Vagina (tissue), 2 donors: Measurements from ENCODE around the gene SUPT3H. TPM values are rescaled to one million over a fixed set of nuclear protein-coding genes. Genes with fewer than 3 reads are reported as not detected.

ENCODE experiments used
- DNase-seq, 2 donors: peaks; one replicate each; pipeline ENCODE4 v3.0.0-alpha.2; 2017; ENCODE audit errors: extremely low spot score in 2 of 2
- H3K27ac ChIP-seq: fragments of 200-600 bp; sonication (generic); one replicate; pipeline ENCODE4 v1.5.1; 2019
- H3K27me3 ChIP-seq: fragments of 200-600 bp; sonication (generic); one replicate; pipeline ENCODE4 v1.5.1; 2019
- H3K36me3 ChIP-seq, 2 donors: fragments of 200-600 bp; sonication (generic); one replicate each; pipeline ENCODE4 v1.5.1; 2017 to 2019
- H3K4me1 ChIP-seq: fragments of 200-600 bp; sonication (generic); one replicate; pipeline ENCODE4 v1.5.1; 2019
- H3K4me3 ChIP-seq, 2 donors: fragments of 200-600 bp; sonication (generic); 1 replicate in 1 of 2; 2 replicates in 1 of 2; pipeline ENCODE4 v1.5.1; 2016 to 2019
- H3K9me3 ChIP-seq: fragments of 200-600 bp; sonication (generic); one replicate; pipeline ENCODE4 v1.5.1; 2019
- POLR2A ChIP-seq, 2 donors: fragments of 450-650 bp; IDR thresholded peaks; one replicate each; pipeline ENCODE4 v1.6.1; 2017; ENCODE audit warnings: antibody characterized with exemption in 2 of 2, mild to moderate bottlenecking in 2 of 2, moderate library complexity in 2 of 2
- POLR2AphosphoS5 ChIP-seq, 2 donors: sonication (generic); formaldehyde crosslinking; IDR thresholded peaks; one replicate each; pipeline ENCODE4 v1.9.0; 2017; ENCODE audit warnings: antibody characterized with exemption in 2 of 2, mild to moderate bottlenecking in 2 of 2, low read depth in 1 of 2; ENCODE audit not compliant: insufficient read depth in 1 of 2
- intact Hi-C: fragments of 100-400 bp; cut with DNase I; formaldehyde crosslinking; loops from one replicate; pipeline ENCODE4 v1.15.1; 2023
- total RNA-seq: library from RNA; depleted of rRNA; stranded (reverse); fragments of >200 nt; gene quantifications from one replicate; pipeline ENCODE4 v1.2.3, GENCODE V29; 2016
- TF ChIP-seq, protein P1 (sequence below), 3 experiments: fragments of 450-650 bp in 2 of 3; fragments of 200-600 bp in 1 of 3; sonication (generic) in 1 of 3; IDR thresholded peaks; one replicate each; pipeline ENCODE4 v1.5.1; 2017 to 2019; ENCODE audit warnings: antibody characterized with exemption in 3 of 3, mild to moderate bottlenecking in 2 of 3, moderate library complexity in 2 of 3

The SUPT3H gene
- total RNA-seq, 1 donor from 2014 or later = 4.2 TPM

GRCh38 chr6:45078432-45078831, 299.3 kb downstream of the SUPT3H start:
- no peak overlapping the region for H3K4me3 ChIP-seq
- H3K27me3 ChIP-seq = no peaks in the 10 kb centered on the region
- no peaks in the 10 kb centered on the region for H3K4me1 ChIP-seq
- intact Hi-C loops = no loop called here
- no peaks in the 10 kb centered on the region for H3K36me3 ChIP-seq
- no peak for DNase-seq
- H3K9me3 ChIP-seq = peaks cover 8% of the 10 kb centered on the region
- no peak for TF ChIP-seq POLR2AphosphoS5 (IDR thresholded peaks at IDR 0.05; ENCODE audit: insufficient read depth in 1 of 2, low read depth in 1 of 2)
- TF ChIP-seq, protein P1, sequence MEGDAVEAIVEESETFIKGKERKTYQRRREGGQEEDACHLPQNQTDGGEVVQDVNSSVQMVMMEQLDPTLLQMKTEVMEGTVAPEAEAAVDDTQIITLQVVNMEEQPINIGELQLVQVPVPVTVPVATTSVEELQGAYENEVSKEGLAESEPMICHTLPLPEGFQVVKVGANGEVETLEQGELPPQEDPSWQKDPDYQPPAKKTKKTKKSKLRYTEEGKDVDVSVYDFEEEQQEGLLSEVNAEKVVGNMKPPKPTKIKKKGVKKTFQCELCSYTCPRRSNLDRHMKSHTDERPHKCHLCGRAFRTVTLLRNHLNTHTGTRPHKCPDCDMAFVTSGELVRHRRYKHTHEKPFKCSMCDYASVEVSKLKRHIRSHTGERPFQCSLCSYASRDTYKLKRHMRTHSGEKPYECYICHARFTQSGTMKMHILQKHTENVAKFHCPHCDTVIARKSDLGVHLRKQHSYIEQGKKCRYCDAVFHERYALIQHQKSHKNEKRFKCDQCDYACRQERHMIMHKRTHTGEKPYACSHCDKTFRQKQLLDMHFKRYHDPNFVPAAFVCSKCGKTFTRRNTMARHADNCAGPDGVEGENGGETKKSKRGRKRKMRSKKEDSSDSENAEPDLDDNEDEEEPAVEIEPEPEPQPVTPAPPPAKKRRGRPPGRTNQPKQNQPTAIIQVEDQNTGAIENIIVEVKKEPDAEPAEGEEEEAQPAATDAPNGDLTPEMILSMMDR (IDR thresholded peaks at IDR 0.05) = no peak
- TF ChIP-seq POLR2A (IDR thresholded peaks at IDR 0.05) = no peak
- no peak overlapping the region for H3K27ac ChIP-seq

GRCh38 chr6:45076217-45076930, 301.4 kb downstream of the SUPT3H start:
- H3K4me1 ChIP-seq = no peaks in the 10 kb centered on the region
- intact Hi-C loops = no loop called here
- no peaks in the 10 kb centered on the region for H3K27me3 ChIP-seq
- no peak overlapping the region for H3K4me3 ChIP-seq
- DNase-seq = no peak
- no peak overlapping the region for H3K27ac ChIP-seq
- H3K9me3 ChIP-seq = peaks cover 8% of the 10 kb centered on the region
- H3K36me3 ChIP-seq = no peaks in the 10 kb centered on the region
- no peak for TF ChIP-seq POLR2A (IDR thresholded peaks at IDR 0.05)
- TF ChIP-seq, protein P1 (IDR thresholded peaks at IDR 0.05) = no peak
- TF ChIP-seq POLR2AphosphoS5 (IDR thresholded peaks at IDR 0.05; ENCODE audit: insufficient read depth in 1 of 2, low read depth in 1 of 2) = no peak

DNA sequence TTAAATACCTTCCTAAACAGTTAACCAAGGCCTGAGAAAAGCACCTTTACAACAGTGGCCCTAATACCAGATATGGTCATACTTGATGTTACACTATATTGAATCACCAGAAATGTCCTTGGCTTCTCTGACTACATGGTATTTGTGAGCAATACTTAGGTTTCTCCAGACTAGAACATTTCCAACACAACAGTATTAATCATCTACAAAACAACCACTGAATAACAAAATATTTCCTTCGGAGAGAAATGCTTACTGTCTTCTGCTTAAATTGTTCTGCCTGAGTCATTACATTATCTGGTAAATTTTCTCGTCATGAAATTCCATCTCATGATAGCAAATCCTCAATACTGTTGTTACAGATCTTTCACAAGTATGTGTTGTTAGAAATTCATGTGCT, 302.5 kb downstream of the SUPT3H start:
- Histone ChIP-seq H3K4me1 (no peaks in the 10 kb centered on the region), H3K9me3 (peaks cover 8% of the 10 kb centered on the region), H3K27me3 (no peaks in the 10 kb centered on the region), H3K27ac (no peak overlapping the region), H3K36me3 (no peaks in the 10 kb centered on the region), H3K4me3 (no peak overlapping the region)
- DNase-seq = no peak
- TF ChIP-seq POLR2A (IDR thresholded peaks at IDR 0.05) (no peak), POLR2AphosphoS5 (IDR thresholded peaks at IDR 0.05; ENCODE audit: insufficient read depth in 1 of 2, low read depth in 1 of 2) (no peak)
- TF ChIP-seq, protein P1 (IDR thresholded peaks at IDR 0.05) = no peak
- intact Hi-C loops = no loop called here

DNA sequence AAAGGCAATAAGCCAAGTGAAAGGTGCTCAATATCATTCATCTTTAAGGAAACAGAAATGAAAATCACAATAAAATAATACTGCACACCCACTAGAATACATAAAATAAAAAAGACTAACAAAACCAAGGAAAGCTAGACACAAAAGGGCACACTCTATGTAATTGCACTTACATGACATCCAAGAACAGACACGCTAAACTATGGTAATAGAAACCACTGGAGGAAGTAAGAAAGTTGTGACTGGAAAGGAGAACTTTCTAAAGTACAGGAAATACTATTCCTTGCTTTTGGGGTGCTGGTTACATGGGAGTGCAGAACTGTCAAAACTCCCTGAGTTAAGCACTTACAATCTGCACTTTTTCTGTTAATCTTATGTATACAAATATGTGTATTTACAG, 303.3 kb downstream of the SUPT3H start:
- Histone ChIP-seq H3K4me3 (no peak overlapping the region), H3K36me3 (no peaks in the 10 kb centered on the region), H3K27ac (no peak overlapping the region), H3K27me3 (no peaks in the 10 kb centered on the region), H3K9me3 (peaks cover 8% of the 10 kb centered on the region), H3K4me1 (no peaks in the 10 kb centered on the region)
- intact Hi-C loops = no loop called here
- no peak for DNase-seq
- no peak for TF ChIP-seq POLR2AphosphoS5 (IDR thresholded peaks at IDR 0.05; ENCODE audit: insufficient read depth in 1 of 2, low read depth in 1 of 2)
- no peak for TF ChIP-seq POLR2A (IDR thresholded peaks at IDR 0.05)
- TF ChIP-seq, protein P1 (IDR thresholded peaks at IDR 0.05) = no peak

DNA sequence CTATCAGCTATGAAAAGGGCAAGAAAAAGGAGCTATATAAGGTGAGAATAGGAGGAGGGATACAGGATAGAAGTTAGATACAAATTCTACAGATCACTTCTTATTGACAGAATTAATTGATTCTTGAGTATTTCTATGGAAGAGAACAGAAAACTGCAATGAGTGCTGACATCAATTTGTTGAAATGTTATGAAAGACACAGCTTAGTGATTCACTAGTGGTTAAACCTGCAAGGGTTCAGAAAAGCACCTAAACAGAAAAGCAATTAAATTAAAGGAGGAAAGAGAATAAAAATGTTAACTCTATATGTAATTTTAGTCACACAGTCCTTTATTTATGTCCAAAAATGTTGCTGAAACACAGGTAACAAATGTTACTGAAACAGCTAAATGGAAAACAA, 304.0 kb downstream of the SUPT3H start:
- H3K27ac ChIP-seq = no peak overlapping the region
- no peak overlapping the region for H3K4me3 ChIP-seq
- no peaks in the 10 kb centered on the region for H3K36me3 ChIP-seq
- H3K4me1 ChIP-seq = no peaks in the 10 kb centered on the region
- DNase-seq = no peak
- H3K9me3 ChIP-seq = peaks cover 8% of the 10 kb centered on the region
- intact Hi-C loops = no loop called here
- TF ChIP-seq POLR2AphosphoS5 (IDR thresholded peaks at IDR 0.05; ENCODE audit: insufficient read depth in 1 of 2, low read depth in 1 of 2) (no peak), POLR2A (IDR thresholded peaks at IDR 0.05) (no peak)
- TF ChIP-seq, protein P1 (IDR thresholded peaks at IDR 0.05) = no peak
- H3K27me3 ChIP-seq = no peaks in the 10 kb centered on the region
